BE2C (cell line): ENCODE measurements around the gene CDH4.

ENCODE experiments used
- DNase-seq: peaks from one replicate; pipeline ENCODE4 v3.0.0-alpha.2; 2020
- H3K27me3 ChIP-seq: fragments of 250-450 bp; sonication (Bioruptor Pico); 2 replicates; pipeline ENCODE4 v1.5.1; 2020; ENCODE audit warnings: mild to moderate bottlenecking
- H3K36me3 ChIP-seq: fragments of 250-450 bp; sonication (Bioruptor Pico); 2 replicates; pipeline ENCODE4 v1.5.1; 2020; ENCODE audit warnings: mild to moderate bottlenecking
- H3K4me1 ChIP-seq: fragments of 250-450 bp; sonication (Bioruptor Pico); 2 replicates; pipeline ENCODE4 v1.5.1; 2020
- H3K4me3 ChIP-seq: 2 replicates; pipeline ENCODE4 v1.5.1; 2011; ENCODE audit warnings: low read depth, low read length
- H3K9me3 ChIP-seq: fragments of 250-450 bp; sonication (Bioruptor Pico); 2 replicates; pipeline ENCODE4 v1.5.1; 2020
- CTCF ChIP-seq: IDR thresholded peaks from 2 replicates; pipeline ENCODE4 v1.5.1; 2012; ENCODE audit warnings: mild to moderate bottlenecking, low read depth, low read length

The CDH4 gene

DNA sequence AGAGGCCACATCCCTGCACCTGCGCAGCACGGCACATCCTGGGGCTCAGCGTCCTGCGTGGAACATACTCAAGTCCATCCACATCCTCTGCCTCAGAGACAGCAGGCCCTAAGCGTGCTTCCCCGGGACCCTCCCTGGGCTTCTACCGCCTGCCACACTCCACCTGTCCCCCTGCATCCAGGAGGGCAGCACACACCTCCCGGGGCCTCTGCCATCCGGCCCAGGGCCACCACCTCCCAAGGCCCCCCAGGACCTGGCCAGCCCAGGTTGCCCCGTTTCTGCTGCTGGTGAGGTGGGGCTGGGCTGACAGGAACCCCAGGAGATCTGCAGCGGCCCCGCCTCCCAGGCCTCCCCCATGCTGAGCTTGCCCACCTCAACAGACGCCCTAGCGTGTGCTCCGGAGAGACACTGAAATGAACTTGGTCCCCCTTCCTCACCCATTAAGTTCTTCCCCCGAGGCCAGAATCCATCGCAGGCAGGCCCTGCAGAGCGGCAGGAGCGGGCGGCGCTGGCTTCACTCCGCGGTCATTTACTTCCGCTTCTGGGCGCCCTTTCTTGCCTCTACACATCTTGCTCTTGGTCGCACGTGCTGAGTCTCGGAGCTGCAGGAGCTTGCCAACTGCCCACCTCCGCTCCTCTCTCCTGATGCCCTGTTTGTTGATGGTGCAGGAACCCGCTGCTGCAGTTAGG lies 578.3 kb downstream of the CDH4 start:
- Histone ChIP-seq H3K4me3 (no peak overlapping the region), H3K9me3 (no peaks in the 10 kb centered on the region), H3K4me1 (no peaks in the 10 kb centered on the region), H3K27me3 (no peaks in the 10 kb centered on the region; the same call in 1 of the 2 replicates), H3K36me3 (no peaks in the 10 kb centered on the region)
- no peak for DNase-seq
- TF ChIP-seq CTCF = no peak

DNA sequence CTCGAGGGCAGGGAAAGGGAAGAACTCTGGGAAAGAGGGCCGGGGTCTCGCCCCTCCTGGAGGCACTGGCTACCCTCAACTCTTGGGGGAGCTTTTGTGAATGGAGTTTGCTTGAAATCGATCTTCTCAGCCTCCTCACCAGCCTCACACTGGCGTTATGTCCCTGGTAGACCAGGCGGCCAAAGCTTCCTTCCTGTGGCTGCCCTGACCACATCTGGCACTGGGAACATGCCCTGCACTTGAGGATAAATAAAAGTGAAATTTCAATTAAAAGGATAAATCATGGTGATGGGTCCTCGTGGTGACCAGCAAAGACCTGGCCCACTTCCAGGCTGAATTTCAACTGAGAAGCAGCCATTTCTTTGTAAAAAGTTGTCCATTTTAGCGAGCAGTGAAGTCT lies 578.9 kb downstream of the CDH4 start:
- DNase-seq = no peak
- no peaks in the 10 kb centered on the region for H3K36me3 ChIP-seq
- H3K4me3 ChIP-seq = no peak overlapping the region
- no peaks in the 10 kb centered on the region for H3K9me3 ChIP-seq
- H3K4me1 ChIP-seq = no peaks in the 10 kb centered on the region
- no peaks in the 10 kb centered on the region; the same call in 1 of the 2 replicates for H3K27me3 ChIP-seq
- no peak for TF ChIP-seq CTCF

GRCh38 chr20:61832181-61832580 lies 580.1 kb downstream of the CDH4 start:
- H3K4me3 ChIP-seq = no peak overlapping the region
- no peaks in the 10 kb centered on the region for H3K9me3 ChIP-seq
- TF ChIP-seq CTCF = no peak
- H3K27me3 ChIP-seq = no peaks in the 10 kb centered on the region; the same call in 1 of the 2 replicates
- no peaks in the 10 kb centered on the region for H3K36me3 ChIP-seq
- no peaks in the 10 kb centered on the region for H3K4me1 ChIP-seq
- DNase-seq = no peak

- no peak for DNase-seq
- no peaks in the 10 kb centered on the region for H3K9me3 ChIP-seq
- H3K4me3 ChIP-seq = no peak overlapping the region
- H3K27me3 ChIP-seq = no peaks in the 10 kb centered on the region; the same call in 1 of the 2 replicates
- H3K36me3 ChIP-seq = no peaks in the 10 kb centered on the region
- no peak for TF ChIP-seq CTCF
- no peaks in the 10 kb centered on the region for H3K4me1 ChIP-seq
Observed at GRCh38 chr20:61833807-61834610, 581.9 kb downstream of the CDH4 start.

DNA sequence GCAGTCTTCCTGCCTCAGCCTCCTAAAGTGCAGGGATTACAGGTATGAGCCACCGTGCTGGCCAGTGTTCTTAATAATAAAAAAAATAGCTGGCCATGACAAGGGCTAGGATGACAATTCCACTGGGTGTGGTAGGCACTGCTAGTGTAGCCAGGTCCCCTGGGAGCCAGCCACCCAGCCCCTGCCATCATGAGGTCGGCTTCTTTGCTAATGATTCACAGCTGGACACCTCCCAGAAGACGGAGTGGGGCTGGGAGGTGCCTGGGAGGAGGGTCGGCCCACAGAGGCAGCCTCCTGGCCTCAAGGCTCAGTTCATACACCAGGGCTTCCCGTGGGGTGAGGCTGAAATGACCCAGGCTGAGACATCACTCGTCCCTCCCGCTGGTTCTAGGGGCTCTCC lies 583.2 kb downstream of the CDH4 start:
- H3K4me1 ChIP-seq = no peaks in the 10 kb centered on the region
- H3K27me3 ChIP-seq = no peaks in the 10 kb centered on the region; the same call in 1 of the 2 replicates

More for the DNA sequence above, 583.2 kb downstream of the CDH4 start:
- no peak for TF ChIP-seq CTCF
- DNase-seq = no peak
- no peak overlapping the region for H3K4me3 ChIP-seq
- H3K9me3 ChIP-seq = no peaks in the 10 kb centered on the region
- no peaks in the 10 kb centered on the region for H3K36me3 ChIP-seq
